ENCODE results near the gene GALP.
"Not testable (repeated sequence)": the region's sequence is repeated elsewhere in the genome, so short reads cannot be mapped to it uniquely, and the experiment has no call there.

GALP gene

GRCh38 chr19:56218961-56219360 is 43.2 kb downstream of the GALP start:
- Histone ChIP-seq H3K9ac (ENCODE audit: low read length) (no peak overlapping the region), H3K9me3 (ENCODE audit: insufficient read depth, low read length) (no peaks in the 10 kb centered on the region), H2AFZ (ENCODE audit: low read depth, low read length) (no peak overlapping the region), H3K79me2 (ENCODE audit: low read length) (no peaks in the 10 kb centered on the region), H4K20me1 (ENCODE audit: insufficient read depth, low read length) (no peaks in the 10 kb centered on the region), H3K4me1 (ENCODE audit: low read length) (no peaks in the 10 kb centered on the region), H3K27me3 (ENCODE audit: low read depth, low read length) (no peaks in the 10 kb centered on the region), H3K36me3 (replicated peaks; ENCODE audit: low read depth, low read length) (no peaks in the 10 kb centered on the region), H3K27ac (ENCODE audit: low read length) (no peak overlapping the region), H3K4me3 (ENCODE audit: low read length) (no peak overlapping the region), H3K4me2 (ENCODE audit: low read length) (no peak overlapping the region)
- no peak for TF ChIP-seq EZH2phosphoT487 (IDR thresholded peaks at IDR 0.05; ENCODE audit: low read depth)
- TF ChIP-seq, protein P1, sequence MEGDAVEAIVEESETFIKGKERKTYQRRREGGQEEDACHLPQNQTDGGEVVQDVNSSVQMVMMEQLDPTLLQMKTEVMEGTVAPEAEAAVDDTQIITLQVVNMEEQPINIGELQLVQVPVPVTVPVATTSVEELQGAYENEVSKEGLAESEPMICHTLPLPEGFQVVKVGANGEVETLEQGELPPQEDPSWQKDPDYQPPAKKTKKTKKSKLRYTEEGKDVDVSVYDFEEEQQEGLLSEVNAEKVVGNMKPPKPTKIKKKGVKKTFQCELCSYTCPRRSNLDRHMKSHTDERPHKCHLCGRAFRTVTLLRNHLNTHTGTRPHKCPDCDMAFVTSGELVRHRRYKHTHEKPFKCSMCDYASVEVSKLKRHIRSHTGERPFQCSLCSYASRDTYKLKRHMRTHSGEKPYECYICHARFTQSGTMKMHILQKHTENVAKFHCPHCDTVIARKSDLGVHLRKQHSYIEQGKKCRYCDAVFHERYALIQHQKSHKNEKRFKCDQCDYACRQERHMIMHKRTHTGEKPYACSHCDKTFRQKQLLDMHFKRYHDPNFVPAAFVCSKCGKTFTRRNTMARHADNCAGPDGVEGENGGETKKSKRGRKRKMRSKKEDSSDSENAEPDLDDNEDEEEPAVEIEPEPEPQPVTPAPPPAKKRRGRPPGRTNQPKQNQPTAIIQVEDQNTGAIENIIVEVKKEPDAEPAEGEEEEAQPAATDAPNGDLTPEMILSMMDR (IDR thresholded peaks at IDR 0.05; ENCODE audit: low read depth, low read length): no peak

DNA sequence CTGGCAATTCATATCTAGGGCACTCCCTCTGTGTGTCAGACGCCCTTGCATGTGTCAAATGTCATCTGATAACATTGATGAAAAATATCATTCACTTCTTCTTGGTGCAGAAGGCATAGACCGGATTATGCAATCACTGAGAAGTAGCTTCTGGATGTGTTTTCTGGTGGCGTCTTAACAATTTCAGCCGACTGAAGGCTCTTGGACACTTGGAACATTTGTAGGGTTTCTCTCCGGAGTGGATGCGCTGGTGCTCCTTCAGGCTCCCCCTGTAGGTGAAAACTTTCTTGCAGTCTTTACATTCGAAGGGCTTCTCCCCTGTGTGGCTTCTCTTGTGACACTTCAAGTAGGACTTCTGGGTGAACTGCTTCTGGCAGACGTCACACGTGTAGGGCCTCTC is 45.6 kb downstream of the GALP start:
- not testable (repeated sequence) for H3K9me3 ChIP-seq (ENCODE audit: insufficient read depth, low read length); H3K4me3 ChIP-seq (ENCODE audit: low read length); H2AFZ ChIP-seq (ENCODE audit: low read depth, low read length); H3K4me1 ChIP-seq (ENCODE audit: low read length); H3K4me2 ChIP-seq (ENCODE audit: low read length); H3K9ac ChIP-seq (ENCODE audit: low read length); H3K27ac ChIP-seq (ENCODE audit: low read length); H3K36me3 ChIP-seq (replicated peaks; ENCODE audit: low read depth, low read length); H3K27me3 ChIP-seq (ENCODE audit: low read depth, low read length); H3K79me2 ChIP-seq (ENCODE audit: low read length); H4K20me1 ChIP-seq (ENCODE audit: insufficient read depth, low read length)
- TF ChIP-seq, protein P1 (IDR thresholded peaks at IDR 0.05; ENCODE audit: low read depth, low read length): peak; percentile 16; the same call in 1 of the 2 replicates

GRCh38 chr19:56221851-56222250 is 46.0 kb downstream of the GALP start:
- Histone ChIP-seq H3K4me3 (ENCODE audit: low read length) (no peak overlapping the region), H3K79me2 (ENCODE audit: low read length) (no peaks in the 10 kb centered on the region), H4K20me1 (ENCODE audit: insufficient read depth, low read length) (no peaks in the 10 kb centered on the region), H3K4me2 (ENCODE audit: low read length) (no peak overlapping the region), H3K27me3 (ENCODE audit: low read depth, low read length) (no peaks in the 10 kb centered on the region), H2AFZ (ENCODE audit: low read depth, low read length) (no peak overlapping the region), H3K9me3 (ENCODE audit: insufficient read depth, low read length) (no peaks in the 10 kb centered on the region), H3K36me3 (replicated peaks; ENCODE audit: low read depth, low read length) (no peaks in the 10 kb centered on the region), H3K9ac (ENCODE audit: low read length) (no peak overlapping the region), H3K4me1 (ENCODE audit: low read length) (no peaks in the 10 kb centered on the region), H3K27ac (ENCODE audit: low read length) (no peak overlapping the region)
- TF ChIP-seq, protein P1 (IDR thresholded peaks at IDR 0.05; ENCODE audit: low read depth, low read length): no peak
- TF ChIP-seq EZH2phosphoT487 (IDR thresholded peaks at IDR 0.05; ENCODE audit: low read depth): no peak

GRCh38 chr19:56222901-56223300 is 47.1 kb downstream of the GALP start:
- no peaks in the 10 kb centered on the region for H3K36me3 ChIP-seq (replicated peaks; ENCODE audit: low read depth, low read length)
- H3K4me3 ChIP-seq (ENCODE audit: low read length): no peak overlapping the region
- no peaks in the 10 kb centered on the region for H4K20me1 ChIP-seq (ENCODE audit: insufficient read depth, low read length)
- H3K9ac ChIP-seq (ENCODE audit: low read length): no peak overlapping the region
- H3K9me3 ChIP-seq (ENCODE audit: insufficient read depth, low read length): no peaks in the 10 kb centered on the region
- H3K27ac ChIP-seq (ENCODE audit: low read length): no peak overlapping the region
- H3K4me2 ChIP-seq (ENCODE audit: low read length): no peak overlapping the region
- H3K27me3 ChIP-seq (ENCODE audit: low read depth, low read length): no peaks in the 10 kb centered on the region
- H3K4me1 ChIP-seq (ENCODE audit: low read length): no peaks in the 10 kb centered on the region
- H2AFZ ChIP-seq (ENCODE audit: low read depth, low read length): no peak overlapping the region
- no peaks in the 10 kb centered on the region for H3K79me2 ChIP-seq (ENCODE audit: low read length)
- TF ChIP-seq, protein P1 (IDR thresholded peaks at IDR 0.05; ENCODE audit: low read depth, low read length): no peak
- TF ChIP-seq EZH2phosphoT487 (IDR thresholded peaks at IDR 0.05; ENCODE audit: low read depth): no peak
